Measurements from ENCODE around the gene IGF2BP2. TPM values are rescaled to one million over a fixed set of nuclear protein-coding genes. Genes with fewer than 3 reads are reported as not detected.

Gene IGF2BP2
- total and polyA plus RNA-seq, 2 donors (not counting 1 experiment from before 2014, with no cell fraction given), result 0.01 TPM; not detected in 1

- ATAC-seq (ENCODE audit: low read depth) (no peak), DNase-seq (peak; percentile 21)
- Mint-ChIP-seq H3K4me3 (no peak overlapping the region), H3K27ac (peak overlapping the region; percentile 78), H3K27me3 (no peaks in the 10 kb centered on the region), H3K9me3 (ENCODE audit: insufficient read depth) (no peaks in the 10 kb centered on the region), H3K4me1 (peaks cover 27% of the 10 kb centered on the region)
- H4K20me1 ChIP-seq (ENCODE audit: control insufficient read depth, insufficient read depth, low read length, poor library complexity, severe bottlenecking), result no peaks in the 10 kb centered on the region
- H3K79me2 ChIP-seq (ENCODE audit: control insufficient read depth, insufficient read depth, low read length), result peaks cover 57% of the 10 kb centered on the region
- intact Hi-C loops (cut with micrococcal nuclease), result no loop called here
- H3K27ac ChIP-seq (ENCODE audit: low read length in 2 of 2), result peak overlapping the region; percentile 74 to 81
- H3K4me1 ChIP-seq (ENCODE audit: control insufficient read depth in 2 of 2, insufficient read depth in 2 of 2, low read length in 2 of 2), result peaks cover 29 to 35% of the 10 kb centered on the region in 2 donors
- CTCF ChIA-PET, result no interaction called here
- POLR2A ChIA-PET, result interaction anchor here (0.6 kb wide), 1 partner anchor 76 kb away, joined by 4 read pairs; no protein-coding TSS in a partner anchor
- peaks cover 2 to 24% of the 10 kb centered on the region in 2 experiments for H3K36me3 ChIP-seq (replicated peaks in 1 of 2; ENCODE audit: control extremely low read depth in 1 of 2, control insufficient read depth in 1 of 2, extremely low read depth in 1 of 2, insufficient read depth in 2 of 2, low read length in 1 of 2)
- H3K4me3 ChIP-seq (ENCODE audit: control extremely low read depth in 1 of 5, extremely low read depth in 1 of 5, insufficient read depth in 1 of 5, low read depth in 2 of 5, low read length in 4 of 5), result no peak overlapping the region
- H3K9ac ChIP-seq (ENCODE audit: low read length), result no peak overlapping the region
- H2AFZ ChIP-seq (ENCODE audit: insufficient read depth, low read depth, low read length, poor library complexity, severe bottlenecking), result no peak overlapping the region
- H3K4me2 ChIP-seq (replicated peaks; ENCODE audit: low read depth, low read length, poor library complexity, severe bottlenecking), result peak overlapping the region; percentile 45
- H3K9me3 ChIP-seq (ENCODE audit: control extremely low read depth in 1 of 3, control insufficient read depth in 2 of 3, insufficient read depth in 1 of 3, low read length in 2 of 3), result no peaks in the 10 kb centered on the region
- TF ChIP-seq, protein P1, sequence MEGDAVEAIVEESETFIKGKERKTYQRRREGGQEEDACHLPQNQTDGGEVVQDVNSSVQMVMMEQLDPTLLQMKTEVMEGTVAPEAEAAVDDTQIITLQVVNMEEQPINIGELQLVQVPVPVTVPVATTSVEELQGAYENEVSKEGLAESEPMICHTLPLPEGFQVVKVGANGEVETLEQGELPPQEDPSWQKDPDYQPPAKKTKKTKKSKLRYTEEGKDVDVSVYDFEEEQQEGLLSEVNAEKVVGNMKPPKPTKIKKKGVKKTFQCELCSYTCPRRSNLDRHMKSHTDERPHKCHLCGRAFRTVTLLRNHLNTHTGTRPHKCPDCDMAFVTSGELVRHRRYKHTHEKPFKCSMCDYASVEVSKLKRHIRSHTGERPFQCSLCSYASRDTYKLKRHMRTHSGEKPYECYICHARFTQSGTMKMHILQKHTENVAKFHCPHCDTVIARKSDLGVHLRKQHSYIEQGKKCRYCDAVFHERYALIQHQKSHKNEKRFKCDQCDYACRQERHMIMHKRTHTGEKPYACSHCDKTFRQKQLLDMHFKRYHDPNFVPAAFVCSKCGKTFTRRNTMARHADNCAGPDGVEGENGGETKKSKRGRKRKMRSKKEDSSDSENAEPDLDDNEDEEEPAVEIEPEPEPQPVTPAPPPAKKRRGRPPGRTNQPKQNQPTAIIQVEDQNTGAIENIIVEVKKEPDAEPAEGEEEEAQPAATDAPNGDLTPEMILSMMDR (IDR thresholded peaks at IDR 0.05), result no peak
- TF ChIP-seq EZH2 (IDR thresholded peaks at IDR 0.05; ENCODE audit: borderline replicate concordance, insufficient read depth, low read depth, low read length, poor library complexity, severe bottlenecking), result no peak
- no CpG with 5 or more reads among the region's 3 CpGs for WGBS (ENCODE audit: insufficient coverage)
- no peaks in the 10 kb centered on the region for H3K27me3 ChIP-seq (replicated peaks in 1 of 4; ENCODE audit: control extremely low read depth in 1 of 4, control insufficient read depth in 3 of 4, insufficient read depth in 4 of 4, low read length in 3 of 4)
Observed at GRCh38 chr3:185594073-185594472, 230.8 kb downstream of the IGF2BP2 start.

Small RNA genes within 50 kb of the gene (small RNA-seq; reads per million reads assigned to genes)
- gene AC133473.1 (ENCODE audit: insufficient read length, low read depth, low replicate concordance), result not detected
- not detected for gene MIR548AQ (ENCODE audit: insufficient read length, low read depth, low replicate concordance)

Other genes with a start within 250 kb of the IGF2BP2 start
- 43.4 and 46.0 TPM in 2 replicates for gene SENP2, start 238.7 kb downstream of the IGF2BP2 start, total RNA-seq
- 7.2 and 15.9 TPM in 2 replicates for gene SENP2, start 238.7 kb downstream of the IGF2BP2 start, polyA plus RNA-seq
- 218 and 220 TPM in 2 replicates for gene TRA2B, start 113.0 kb upstream of the IGF2BP2 start, total RNA-seq
- gene TRA2B, start 113.0 kb upstream of the IGF2BP2 start, polyA plus RNA-seq, result 1,062 and 1,733 TPM in 2 replicates